Cerebellar nuclear complex (tissue), 1 donor: ENCODE data around the gene FAM181B.
"Not testable (repeated sequence)": the region's sequence is repeated elsewhere in the genome, so short reads cannot be mapped to it uniquely, and the experiment has no call there.

ENCODE experiments used
- DNase-seq, 2 experiments: peaks; one replicate each; lab custom pipeline; 2025; lab: John Stamatoyannopoulos, UW

The FAM181B gene

GRCh38 chr11:82732734-82733443 is 775 bp downstream of the FAM181B start:
- no peak for DNase-seq

GRCh38 chr11:82732348-82732733 is 1.3 kb downstream of the FAM181B start:
- DNase-seq: no peak

- no peak for DNase-seq
Observed at GRCh38 chr11:82731691-82732277, 1.9 kb downstream of the FAM181B start.

- no peak for DNase-seq
Observed at GRCh38 chr11:82730754-82731153, 2.9 kb downstream of the FAM181B start.

- DNase-seq: no peak
Observed at GRCh38 chr11:82730286-82730685, 3.4 kb downstream of the FAM181B start.

GRCh38 chr11:82724026-82724425 is 9.6 kb downstream of the FAM181B start:
- DNase-seq: no peak

GRCh38 chr11:82722231-82722630 is 11.4 kb downstream of the FAM181B start:
- DNase-seq: no peak

- no peak for DNase-seq
Observed at GRCh38 chr11:82720267-82721065, 13.2 kb downstream of the FAM181B start.

- DNase-seq: no peak
Observed at GRCh38 chr11:82719361-82720105, 14.1 kb downstream of the FAM181B start.

GRCh38 chr11:82718821-82719220 is 14.8 kb downstream of the FAM181B start:
- no peak for DNase-seq

- DNase-seq: no peak
Observed at GRCh38 chr11:82718307-82718706, 15.4 kb downstream of the FAM181B start.

GRCh38 chr11:82714346-82715174 is 19.1 kb downstream of the FAM181B start:
- no peak for DNase-seq

- no peak for DNase-seq
Observed at GRCh38 chr11:82711648-82712047, 22.0 kb downstream of the FAM181B start.

GRCh38 chr11:82703796-82704195 is 29.9 kb downstream of the FAM181B start:
- DNase-seq: no peak

GRCh38 chr11:82703226-82703625 is 30.4 kb downstream of the FAM181B start:
- DNase-seq: no peak

GRCh38 chr11:82701847-82702520 is 31.7 kb downstream of the FAM181B start:
- no peak for DNase-seq

GRCh38 chr11:82698576-82699352 is 34.9 kb downstream of the FAM181B start:
- DNase-seq: no peak

GRCh38 chr11:82692981-82693380 is 40.7 kb downstream of the FAM181B start:
- no peak for DNase-seq

GRCh38 chr11:82689347-82689746 is 44.3 kb downstream of the FAM181B start:
- DNase-seq: not testable (repeated sequence)

GRCh38 chr11:82686211-82686610 is 47.5 kb downstream of the FAM181B start:
- DNase-seq: no peak
